ENCODE measurements around the gene SPINK8.
"Not testable (repeated sequence)": the region's sequence is repeated elsewhere in the genome, so short reads cannot be mapped to it uniquely, and the experiment has no call there.

SPINK8 gene

DNA sequence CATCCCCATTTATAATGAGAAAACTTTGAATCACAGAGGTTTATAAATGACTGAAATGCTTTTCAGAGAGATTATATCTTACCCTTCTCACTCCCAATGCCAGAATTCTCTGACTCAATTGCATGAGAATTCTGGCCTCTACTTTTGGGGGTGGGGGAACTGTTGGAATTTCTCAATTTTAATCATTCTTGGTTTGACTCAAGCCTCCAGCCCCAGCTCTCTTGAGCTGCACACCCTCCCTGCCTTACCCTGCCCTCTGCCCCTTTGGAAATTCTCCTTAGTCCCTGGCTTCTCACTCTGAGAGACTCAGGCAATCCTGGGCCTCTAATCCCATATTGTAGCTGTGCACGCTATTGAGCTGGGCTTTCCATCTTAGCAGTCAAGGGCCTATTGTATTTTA is 48.3 kb downstream of the SPINK8 start:
- Histone ChIP-seq H3K27ac (ENCODE audit: low read depth, low read length) (no peak overlapping the region), H3K36me3 (ENCODE audit: control insufficient read depth in 1 of 2, insufficient read depth in 2 of 2, low read length in 2 of 2) (peaks cover 0 to 7% of the 10 kb centered on the region in 2 donors), H3K9me3 (ENCODE audit: control insufficient read depth in 1 of 2, low read length in 2 of 2) (no peaks in the 10 kb centered on the region), H3K4me1 (ENCODE audit: control insufficient read depth in 1 of 2, insufficient read depth in 2 of 2, low read length in 2 of 2) (no peaks in the 10 kb centered on the region), H3K9ac (ENCODE audit: low read depth in 1 of 2, low read length in 2 of 2) (no peak overlapping the region), H3K4me3 (ENCODE audit: low read depth in 1 of 2, low read length in 2 of 2) (no peak overlapping the region), H3K27me3 (ENCODE audit: control insufficient read depth in 1 of 2, insufficient read depth in 2 of 2, low read length in 2 of 2) (no peaks in the 10 kb centered on the region)

DNA sequence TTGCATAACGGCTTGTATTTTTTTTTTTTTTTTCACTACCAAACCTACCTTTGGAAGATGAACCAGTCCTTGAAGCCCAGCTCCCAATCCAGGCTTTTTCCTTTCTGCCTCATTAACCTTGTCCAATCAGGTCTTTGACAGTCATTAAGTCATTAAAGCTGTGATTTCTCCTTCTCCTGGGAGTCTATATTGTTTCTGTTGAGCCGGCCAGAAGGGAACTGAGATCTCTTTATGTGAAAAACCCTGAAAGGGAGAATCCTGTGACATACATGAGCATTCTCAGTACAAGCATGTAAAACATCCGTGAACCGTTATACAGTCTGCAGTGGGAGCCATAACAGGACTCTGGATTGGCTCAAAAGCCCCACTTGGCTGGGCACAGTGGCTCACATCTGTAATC is 52.6 kb downstream of the SPINK8 start:
- H3K27me3 ChIP-seq (ENCODE audit: control insufficient read depth in 1 of 2, insufficient read depth in 2 of 2, low read length in 2 of 2) = no peaks in the 10 kb centered on the region
- no peaks in the 10 kb centered on the region for H3K9me3 ChIP-seq (ENCODE audit: control insufficient read depth in 1 of 2, low read length in 2 of 2)
- H3K4me3 ChIP-seq (ENCODE audit: low read depth in 1 of 2, low read length in 2 of 2) = no peak overlapping the region
- no peak overlapping the region for H3K9ac ChIP-seq (ENCODE audit: low read depth in 1 of 2, low read length in 2 of 2)
- no peaks in the 10 kb centered on the region for H3K36me3 ChIP-seq (ENCODE audit: control insufficient read depth in 1 of 2, insufficient read depth in 2 of 2, low read length in 2 of 2)
- H3K4me1 ChIP-seq (ENCODE audit: control insufficient read depth in 1 of 2, insufficient read depth in 2 of 2, low read length in 2 of 2) = no peaks in the 10 kb centered on the region
- H3K27ac ChIP-seq (ENCODE audit: low read depth, low read length) = no peak overlapping the region

DNA sequence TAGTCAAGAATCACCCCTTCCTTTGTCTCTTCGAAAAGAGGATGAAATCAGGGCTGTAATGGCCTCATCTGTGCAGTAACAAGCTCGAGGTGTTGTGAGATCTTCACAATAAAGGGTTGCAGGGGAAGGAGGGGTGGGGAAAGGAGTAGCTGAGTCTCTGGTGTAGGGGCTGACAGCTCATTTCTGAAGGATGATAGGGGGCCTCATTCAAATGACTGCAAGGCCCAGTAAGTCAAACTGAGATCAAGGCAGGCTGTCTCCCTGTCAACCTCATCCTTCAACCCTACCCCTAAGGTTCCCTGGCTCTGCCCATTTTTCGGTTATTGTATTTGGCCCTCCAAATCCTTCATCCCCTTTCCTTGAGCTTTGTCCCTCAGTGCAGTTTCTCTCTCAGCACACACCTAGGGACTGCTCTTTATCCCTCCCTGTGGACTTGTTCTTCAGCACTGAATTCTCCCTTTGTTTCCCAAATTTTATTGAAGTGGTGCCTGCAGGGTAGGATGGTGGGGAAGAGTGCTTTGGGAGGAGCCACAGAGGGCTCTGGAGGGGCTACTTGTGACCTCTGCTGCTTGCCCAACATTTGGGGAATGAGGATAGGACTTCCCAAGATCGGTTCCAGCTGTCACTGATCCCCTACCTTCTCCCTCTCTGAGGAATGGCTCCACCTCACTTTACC is 54.4 kb downstream of the SPINK8 start:
- H3K4me1 ChIP-seq (ENCODE audit: control insufficient read depth in 1 of 2, insufficient read depth in 2 of 2, low read length in 2 of 2) = no peaks in the 10 kb centered on the region
- H3K27me3 ChIP-seq (ENCODE audit: control insufficient read depth in 1 of 2, insufficient read depth in 2 of 2, low read length in 2 of 2) = no peaks in the 10 kb centered on the region
- no peaks in the 10 kb centered on the region for H3K9me3 ChIP-seq (ENCODE audit: control insufficient read depth in 1 of 2, low read length in 2 of 2)
- no peak overlapping the region for H3K9ac ChIP-seq (ENCODE audit: low read depth in 1 of 2, low read length in 2 of 2)
- H3K4me3 ChIP-seq (ENCODE audit: low read depth in 1 of 2, low read length in 2 of 2) = no peak overlapping the region
- no peak overlapping the region for H3K27ac ChIP-seq (ENCODE audit: low read depth, low read length)
- no peaks in the 10 kb centered on the region for H3K36me3 ChIP-seq (ENCODE audit: control insufficient read depth in 1 of 2, insufficient read depth in 2 of 2, low read length in 2 of 2)

GRCh38 chr3:48276911-48277641 is 56.4 kb downstream of the SPINK8 start:
- no peaks in the 10 kb centered on the region for H3K27me3 ChIP-seq (ENCODE audit: control insufficient read depth in 1 of 2, insufficient read depth in 2 of 2, low read length in 2 of 2)
- H3K4me3 ChIP-seq (ENCODE audit: low read depth in 1 of 2, low read length in 2 of 2) = no peak overlapping the region
- H3K9me3 ChIP-seq (ENCODE audit: control insufficient read depth in 1 of 2, low read length in 2 of 2) = no peaks in the 10 kb centered on the region
- H3K27ac ChIP-seq (ENCODE audit: low read depth, low read length) = no peak overlapping the region
- H3K36me3 ChIP-seq (ENCODE audit: control insufficient read depth in 1 of 2, insufficient read depth in 2 of 2, low read length in 2 of 2) = no peaks in the 10 kb centered on the region
- no peak overlapping the region for H3K9ac ChIP-seq (ENCODE audit: low read depth in 1 of 2, low read length in 2 of 2)
- H3K4me1 ChIP-seq (ENCODE audit: control insufficient read depth in 1 of 2, insufficient read depth in 2 of 2, low read length in 2 of 2) = no peaks in the 10 kb centered on the region

GRCh38 chr3:48275287-48276027 is 58.0 kb downstream of the SPINK8 start:
- H3K9ac ChIP-seq (ENCODE audit: low read depth in 1 of 2, low read length in 2 of 2) = no peak overlapping the region

DNA sequence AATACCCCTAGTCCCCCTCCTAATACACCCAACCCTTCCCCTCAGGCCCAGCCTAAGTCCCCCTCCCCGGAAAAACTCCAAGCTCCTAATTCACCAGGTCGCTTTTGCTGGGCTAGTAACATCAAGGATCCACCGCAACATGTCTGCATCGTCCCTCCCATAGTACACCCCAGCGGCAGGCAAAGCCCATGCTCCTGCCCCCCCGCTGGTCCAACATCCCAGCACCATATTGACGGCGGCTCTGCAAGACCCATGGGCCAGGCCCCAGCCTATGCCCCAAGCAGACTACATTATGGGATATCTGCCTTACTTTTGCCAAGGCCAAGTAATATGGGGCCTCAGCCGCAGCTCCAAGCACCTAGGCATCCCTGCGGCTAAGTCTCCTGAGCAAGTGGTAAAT is 59.0 kb downstream of the SPINK8 start:
- no peaks in the 10 kb centered on the region for H3K27me3 ChIP-seq (ENCODE audit: control insufficient read depth in 1 of 2, insufficient read depth in 2 of 2, low read length in 2 of 2)
- H3K9ac ChIP-seq (ENCODE audit: low read depth in 1 of 2, low read length in 2 of 2) = no peak overlapping the region
- H3K36me3 ChIP-seq (ENCODE audit: control insufficient read depth in 1 of 2, insufficient read depth in 2 of 2, low read length in 2 of 2) = peaks cover 0 to 4% of the 10 kb centered on the region in 2 donors
- peaks cover 0 to under 1% of the 10 kb centered on the region in 2 donors for H3K4me1 ChIP-seq (ENCODE audit: control insufficient read depth in 1 of 2, insufficient read depth in 2 of 2, low read length in 2 of 2)
- no peak overlapping the region for H3K27ac ChIP-seq (ENCODE audit: low read depth, low read length)
- H3K9me3 ChIP-seq (ENCODE audit: control insufficient read depth in 1 of 2, low read length in 2 of 2) = no peaks in the 10 kb centered on the region
- H3K4me3 ChIP-seq (ENCODE audit: low read depth in 1 of 2, low read length in 2 of 2) = no peak overlapping the region

More at GRCh38 chr3:48275287-48276027, 58.0 kb downstream of the SPINK8 start:
- H3K4me3 ChIP-seq (ENCODE audit: low read depth in 1 of 2, low read length in 2 of 2) = no peak overlapping the region
- H3K27ac ChIP-seq (ENCODE audit: low read depth, low read length) = no peak overlapping the region
- no peaks in the 10 kb centered on the region for H3K4me1 ChIP-seq (ENCODE audit: control insufficient read depth in 1 of 2, insufficient read depth in 2 of 2, low read length in 2 of 2)
- no peaks in the 10 kb centered on the region for H3K9me3 ChIP-seq (ENCODE audit: control insufficient read depth in 1 of 2, low read length in 2 of 2)
- H3K36me3 ChIP-seq (ENCODE audit: control insufficient read depth in 1 of 2, insufficient read depth in 2 of 2, low read length in 2 of 2) = no peaks in the 10 kb centered on the region
- no peaks in the 10 kb centered on the region for H3K27me3 ChIP-seq (ENCODE audit: control insufficient read depth in 1 of 2, insufficient read depth in 2 of 2, low read length in 2 of 2)

DNA sequence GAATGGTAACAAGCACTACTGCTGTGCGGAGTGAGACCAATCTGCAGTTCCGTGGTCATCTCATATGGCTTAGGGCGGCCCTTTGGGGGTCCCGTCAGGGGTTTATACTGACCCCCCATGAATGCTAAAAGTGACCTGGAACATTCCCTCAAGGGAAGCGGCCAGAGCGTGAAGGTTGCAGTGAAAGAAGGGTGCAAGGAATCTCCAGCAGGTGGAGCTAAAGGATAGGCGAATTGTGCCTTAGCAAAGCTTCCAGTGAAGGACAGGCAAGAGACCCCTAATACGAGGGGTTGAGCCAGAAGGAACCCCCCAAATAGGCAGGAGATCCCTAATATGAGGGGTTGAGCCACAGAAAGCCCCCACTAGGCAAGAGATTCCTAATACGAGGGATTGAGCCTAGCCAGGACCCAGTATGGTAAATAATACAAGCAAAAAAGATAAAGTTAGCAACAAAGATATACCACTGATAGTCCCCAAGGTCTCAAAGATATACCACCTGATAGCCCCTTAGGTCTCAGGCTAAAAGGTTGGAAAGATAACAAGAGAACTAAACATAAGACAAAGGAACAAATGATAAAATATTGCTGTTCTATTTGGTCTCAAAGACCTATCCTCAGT is 59.8 kb downstream of the SPINK8 start:
- no peaks in the 10 kb centered on the region for H3K27me3 ChIP-seq (ENCODE audit: control insufficient read depth in 1 of 2, insufficient read depth in 2 of 2, low read length in 2 of 2)
- peaks cover 0 to 12% of the 10 kb centered on the region in 2 donors for H3K36me3 ChIP-seq (ENCODE audit: control insufficient read depth in 1 of 2, insufficient read depth in 2 of 2, low read length in 2 of 2)
- no peaks in the 10 kb centered on the region for H3K9me3 ChIP-seq (ENCODE audit: control insufficient read depth in 1 of 2, low read length in 2 of 2)
- no peak overlapping the region for H3K4me3 ChIP-seq (ENCODE audit: low read depth in 1 of 2, low read length in 2 of 2)
- H3K9ac ChIP-seq (ENCODE audit: low read depth in 1 of 2, low read length in 2 of 2) = no peak overlapping the region
- no peak overlapping the region for H3K27ac ChIP-seq (ENCODE audit: low read depth, low read length)
- peaks cover 6 to 8% of the 10 kb centered on the region in 2 donors for H3K4me1 ChIP-seq (ENCODE audit: control insufficient read depth in 1 of 2, insufficient read depth in 2 of 2, low read length in 2 of 2)

GRCh38 chr3:48271763-48272498 is 61.5 kb downstream of the SPINK8 start:
- H3K4me3 ChIP-seq (ENCODE audit: low read depth in 1 of 2, low read length in 2 of 2) = no peak overlapping the region
- H3K36me3 ChIP-seq (ENCODE audit: control insufficient read depth in 1 of 2, insufficient read depth in 2 of 2, low read length in 2 of 2) = peaks cover 0 to 12% of the 10 kb centered on the region in 2 donors
- H3K4me1 ChIP-seq (ENCODE audit: control insufficient read depth in 1 of 2, insufficient read depth in 2 of 2, low read length in 2 of 2) = peaks cover 17 to 19% of the 10 kb centered on the region in 2 donors
- H3K27ac ChIP-seq (ENCODE audit: low read depth, low read length) = no peak overlapping the region
- H3K9me3 ChIP-seq (ENCODE audit: control insufficient read depth in 1 of 2, low read length in 2 of 2) = no peaks in the 10 kb centered on the region
- no peaks in the 10 kb centered on the region for H3K27me3 ChIP-seq (ENCODE audit: control insufficient read depth in 1 of 2, insufficient read depth in 2 of 2, low read length in 2 of 2)
- H3K9ac ChIP-seq (ENCODE audit: low read depth in 1 of 2, low read length in 2 of 2) = no peak overlapping the region

GRCh38 chr3:48271223-48271622 is 62.2 kb downstream of the SPINK8 start:
- H3K36me3 ChIP-seq (ENCODE audit: control insufficient read depth in 1 of 2, insufficient read depth in 2 of 2, low read length in 2 of 2) = peaks cover 0 to 14% of the 10 kb centered on the region in 2 donors
- H3K27ac ChIP-seq (ENCODE audit: low read depth, low read length); H3K9me3 ChIP-seq (ENCODE audit: control insufficient read depth in 1 of 2, low read length in 2 of 2); H3K27me3 ChIP-seq (ENCODE audit: control insufficient read depth in 1 of 2, insufficient read depth in 2 of 2, low read length in 2 of 2); H3K9ac ChIP-seq (ENCODE audit: low read depth in 1 of 2, low read length in 2 of 2); H3K4me3 ChIP-seq (ENCODE audit: low read depth in 1 of 2, low read length in 2 of 2): not testable (repeated sequence)
- H3K4me1 ChIP-seq (ENCODE audit: control insufficient read depth in 1 of 2, insufficient read depth in 2 of 2, low read length in 2 of 2) = peaks cover 17 to 19% of the 10 kb centered on the region in 2 donors
